IMR-90 (cell line): ENCODE data around the gene ZNF134. TPM values are rescaled to one million over a fixed set of nuclear protein-coding genes. Genes with fewer than 3 reads are reported as not detected.

Experiments
- ATAC-seq: fragments of 200-7000 bp; cut with Tn5 transposase; 2 replicates; pipeline ENCODE4 v1.9.1; 2020; ENCODE audit warnings: low read depth, mild to moderate bottlenecking, moderate library complexity
- BruUV-seq: library from RNA; stranded (reverse); fragments of 400-500 nt; replicated peaks from 2 replicates; lab custom pipeline; 2021; lab: Mats Ljungman, UMichigan
- CTCF ChIA-PET: fragments of 300-600 bp; formaldehyde crosslinking; extraction: SDS; loops from one replicate; lab custom pipeline; 2021; ENCODE audit warnings: antibody characterized with exemption; lab: Yijun Ruan, JAX
- POLR2A ChIA-PET: fragments of 300-600 bp; sonication (Branson Sonifier 250); formaldehyde crosslinking; loops from one replicate; lab custom pipeline; 2022; ENCODE audit warnings: antibody characterized with exemption; ENCODE audit not compliant: unreplicated experiment; lab: Charles Lee
- DNase-seq: peaks from one replicate; pipeline ENCODE4 v3.0.0; 2013
- H2AFZ ChIP-seq: replicated peaks from 2 replicates; pipeline ENCODE3; 2013; ENCODE audit warnings: low read length, mild to moderate bottlenecking; ENCODE audit not compliant: poor library complexity
- H2AK5ac ChIP-seq: 2 replicates; pipeline ENCODE4 v1.6.1; 2013; ENCODE audit warnings: low read depth, low read length, inconsistent platforms
- H2AK9ac ChIP-seq: replicated peaks from 2 replicates; pipeline ENCODE3; 2013; ENCODE audit warnings: mild to moderate bottlenecking, low read depth, low read length, moderate library complexity; ENCODE audit not compliant: poor library complexity
- H2BK120ac ChIP-seq: 2 replicates; pipeline ENCODE4 v1.6.1; 2013; ENCODE audit warnings: low read depth, low read length, inconsistent platforms
- H2BK15ac ChIP-seq: 3 replicates; pipeline ENCODE4 v1.6.1; 2013; ENCODE audit warnings: low read depth, low read length, inconsistent platforms
- H2BK20ac ChIP-seq: 2 replicates; pipeline ENCODE4 v1.6.1; 2013; ENCODE audit warnings: low read depth, mild to moderate bottlenecking, inconsistent platforms, low read length, moderate library complexity
- H2BK5ac ChIP-seq: 2 replicates; pipeline ENCODE4 v1.6.1; 2013; ENCODE audit warnings: mild to moderate bottlenecking, low read depth, low read length, inconsistent platforms; ENCODE audit not compliant: poor library complexity, severe bottlenecking
- H3K14ac ChIP-seq: replicated peaks from 2 replicates; pipeline ENCODE4 v1.6.1; 2013; ENCODE audit warnings: low read depth, low read length, inconsistent platforms
- H3K18ac ChIP-seq: 2 replicates; pipeline ENCODE4 v1.6.1; 2013; ENCODE audit warnings: low read depth, low read length, control low read depth
- H3K23ac ChIP-seq: 2 replicates; pipeline ENCODE4 v1.6.1; 2013; ENCODE audit warnings: low read depth, low read length, inconsistent platforms
- H3K27ac ChIP-seq: 2 replicates; pipeline ENCODE4 v1.5.1; 2013; ENCODE audit warnings: mild to moderate bottlenecking, control low read depth, low read length; ENCODE audit not compliant: insufficient read depth
- H3K27me3 ChIP-seq: 2 replicates; pipeline ENCODE4 v1.6.1; 2013; ENCODE audit warnings: low read length; ENCODE audit not compliant: control insufficient read depth, insufficient read depth
- H3K36me3 ChIP-seq: 2 replicates; pipeline ENCODE4 v1.6.1; 2013; ENCODE audit warnings: low read length, mixed read lengths; ENCODE audit not compliant: control insufficient read depth, insufficient read depth
- H3K4ac ChIP-seq: 2 replicates; pipeline ENCODE4 v1.6.1; 2013; ENCODE audit warnings: low read depth, low read length, inconsistent platforms
- H3K4me1 ChIP-seq: 2 replicates; pipeline ENCODE4 v1.6.1; 2013; ENCODE audit warnings: low read length, mixed read lengths; ENCODE audit not compliant: control insufficient read depth, insufficient read depth
- H3K4me2 ChIP-seq: 2 replicates; pipeline ENCODE4 v1.6.1; 2013; ENCODE audit warnings: low read depth, mild to moderate bottlenecking, control low read depth, low read length, moderate library complexity
- H3K4me3 ChIP-seq: 2 replicates; pipeline ENCODE4 v1.5.1; 2013; ENCODE audit warnings: low read depth, mild to moderate bottlenecking, control low read depth, low read length, moderate library complexity; ENCODE audit not compliant: insufficient read depth
- H3K56ac ChIP-seq: 2 replicates; pipeline ENCODE4 v1.6.1; 2013; ENCODE audit warnings: low read length, inconsistent platforms; ENCODE audit not compliant: insufficient read depth; ENCODE audit errors: extremely low read depth
- H3K79me1 ChIP-seq, 2 experiments: 2 replicates each; pipeline ENCODE4 v1.6.1; 2013; ENCODE audit warnings: low read length in 2 of 2, inconsistent platforms in 1 of 2, low read depth in 1 of 2
- H3K9ac ChIP-seq: 2 replicates; pipeline ENCODE4 v1.6.1; 2013; ENCODE audit warnings: low read depth, low read length, control low read depth
- H3K9me1 ChIP-seq: 2 replicates; pipeline ENCODE4 v1.6.1; 2013; ENCODE audit warnings: low read length, inconsistent platforms; ENCODE audit not compliant: insufficient read depth
- H3K9me3 ChIP-seq: 2 replicates; pipeline ENCODE4 v1.6.1; 2013; ENCODE audit warnings: low read length; ENCODE audit not compliant: control insufficient read depth, insufficient read depth
- H4K20me1 ChIP-seq: 2 replicates; pipeline ENCODE4 v1.6.1; 2013; ENCODE audit warnings: low read length, inconsistent platforms; ENCODE audit not compliant: insufficient read depth
- H4K5ac ChIP-seq: 2 replicates; pipeline ENCODE4 v1.6.1; 2013; ENCODE audit warnings: mild to moderate bottlenecking, low read depth, low read length, control low read depth
- H4K8ac ChIP-seq, 2 experiments: 2 replicates each; pipeline ENCODE4 v1.6.1; 2013; ENCODE audit warnings: low read depth in 2 of 2, low read length in 2 of 2, control low read depth in 1 of 2, inconsistent platforms in 1 of 2
- H4K91ac ChIP-seq: 2 replicates; pipeline ENCODE4 v1.6.1; 2013; ENCODE audit warnings: low read depth, low read length, inconsistent platforms; ENCODE audit not compliant: insufficient read depth
- MAFK ChIP-seq: IDR thresholded peaks from 2 replicates; pipeline ENCODE4 v1.6.1; 2012; ENCODE audit warnings: low read depth, low read length, improper control_type of control experiment
- MXI1 ChIP-seq: IDR thresholded peaks from 2 replicates; pipeline ENCODE4 v1.6.1; 2012; ENCODE audit warnings: low read depth, mild to moderate bottlenecking, low read length, moderate library complexity, borderline replicate concordance
- POLR2A ChIP-seq: IDR thresholded peaks from 2 replicates; pipeline ENCODE4 v1.6.1; 2012; ENCODE audit warnings: mild to moderate bottlenecking, low read depth, low read length
- RAD21 ChIP-seq: IDR thresholded peaks from 2 replicates; pipeline ENCODE4 v1.6.1; 2012; ENCODE audit warnings: low read length, improper control_type of control experiment
- WGBS, 2 experiments: methylation state at CpG; one replicate each; pipeline versions ENCODE4 v1.1.5 to v1.1.7; 2013; ENCODE audit warnings: missing lambda C conversion rate in 2 of 2; ENCODE audit not compliant: insufficient read length in 1 of 2; ENCODE audit errors: extremely low coverage in 2 of 2; 5-methylcytosine and 5-hydroxymethylcytosine counted together
- dilution Hi-C: fragments of 300-500 bp; cut with HindIII; formaldehyde crosslinking; loops from one replicate; pipeline ENCODE4 v1.14.3; 2018; ENCODE audit warnings: low sequenced_read_pairs; ENCODE audit not compliant: unreplicated experiment
- in situ Hi-C: fragments of 300-500 bp; cut with MboI; formaldehyde crosslinking; loops from 3 replicates; pipeline ENCODE4 v1.14.3; 2019; ENCODE audit warnings: low sequenced_read_pairs, inconsistent platforms, mixed read lengths
- intact Hi-C: fragments of 100-400 bp; cut with micrococcal nuclease; formaldehyde crosslinking; loops from 2 replicates; pipeline ENCODE4 v1.10.0; 2022
- polyA plus RNA-seq, 3 experiments: library from polyadenylated mRNA; depleted of rRNA; stranded (reverse); fragments of >200 nt; gene quantifications; 2 replicates each; pipeline ENCODE4 v1.2.3, GENCODE V29; 2012; ENCODE audit warnings: low replicate concordance in 1 of 3
- total RNA-seq: library from RNA; depleted of rRNA; stranded (reverse); fragments of >200 nt; gene quantifications from 2 replicates; pipeline ENCODE4 v1.2.3, GENCODE V29; 2012; rRNA removed
- TF ChIP-seq, protein P1 (sequence below): fragments of 150-350 bp; IDR thresholded peaks from 2 replicates; pipeline ENCODE4 v1.6.1; 2016; ENCODE audit warnings: low read depth, mild to moderate bottlenecking, low read length, moderate library complexity, borderline replicate concordance

Gene ZNF134
- total and polyA plus RNA-seq, 2 of the 4 experiments (the other 2 are of a cell fraction) = 6.2 to 31.0 TPM

GRCh38 chr19:57672466-57672865, 58.4 kb downstream of the ZNF134 start:
- Histone ChIP-seq H3K4me2 (no peak overlapping the region), H2BK120ac (no peak overlapping the region), H4K91ac (no peak overlapping the region), H3K18ac (no peak overlapping the region), H3K27me3 (no peaks in the 10 kb centered on the region; the same call in 1 of the 2 replicates), H3K4ac (no peak overlapping the region), H3K4me1 (no peaks in the 10 kb centered on the region), H2BK15ac (no peak overlapping the region), H4K20me1 (no peaks in the 10 kb centered on the region), H3K9me1 (no peaks in the 10 kb centered on the region), H3K27ac (no peak overlapping the region), H3K56ac (no peak overlapping the region), H4K5ac (no peak overlapping the region), H3K79me1 (no peaks in the 10 kb centered on the region), H3K23ac (no peak overlapping the region), H2BK5ac (no peak overlapping the region), H2AK9ac (no peak overlapping the region), H2AFZ (no peak overlapping the region), H3K4me3 (no peak overlapping the region), H2AK5ac (no peak overlapping the region), H3K9me3 (no peaks in the 10 kb centered on the region), H3K36me3 (no peaks in the 10 kb centered on the region), H3K14ac (no peak overlapping the region), H4K8ac (no peak overlapping the region), H2BK20ac (no peak overlapping the region), H3K9ac (no peak overlapping the region)
- in situ Hi-C loops = no loop called here
- dilution Hi-C loops = no loop called here
- intact Hi-C loops = no loop called here
- POLR2A ChIA-PET = no interaction called here
- no CpG with 5 or more reads among the region's 4 CpGs for WGBS, 2 experiments
- CTCF ChIA-PET = interaction anchor here (0.6 kb wide), 1 partner anchor 9 kb away, joined by 5 read pairs; the partner anchor contains the start of gene ZNF551
- no peak for TF ChIP-seq POLR2A
- no peak for TF ChIP-seq RAD21
- TF ChIP-seq MXI1 = no peak
- TF ChIP-seq, protein P1, sequence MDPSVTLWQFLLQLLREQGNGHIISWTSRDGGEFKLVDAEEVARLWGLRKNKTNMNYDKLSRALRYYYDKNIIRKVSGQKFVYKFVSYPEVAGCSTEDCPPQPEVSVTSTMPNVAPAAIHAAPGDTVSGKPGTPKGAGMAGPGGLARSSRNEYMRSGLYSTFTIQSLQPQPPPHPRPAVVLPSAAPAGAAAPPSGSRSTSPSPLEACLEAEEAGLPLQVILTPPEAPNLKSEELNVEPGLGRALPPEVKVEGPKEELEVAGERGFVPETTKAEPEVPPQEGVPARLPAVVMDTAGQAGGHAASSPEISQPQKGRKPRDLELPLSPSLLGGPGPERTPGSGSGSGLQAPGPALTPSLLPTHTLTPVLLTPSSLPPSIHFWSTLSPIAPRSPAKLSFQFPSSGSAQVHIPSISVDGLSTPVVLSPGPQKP = no peak
- no peak for TF ChIP-seq MAFK
- no peak for ATAC-seq
- BruUV-seq = no TSS peak
- DNase-seq = no peak

Other genes starting within 250 kb of the ZNF134 start
- 23.9 and 24.2 TPM in 2 replicates for gene ZNF548, start 224.4 kb upstream of the ZNF134 start, total RNA-seq
- 6.9 and 7.5 TPM in 2 replicates for gene ZNF548, start 224.4 kb upstream of the ZNF134 start, polyA plus RNA-seq (2012; rRNA removed)
- gene ZNF17, start 203.1 kb upstream of the ZNF134 start, total RNA-seq = 11.7 and 17.4 TPM in 2 replicates
- 3.6 and 4.3 TPM in 2 replicates for gene ZNF17, start 203.1 kb upstream of the ZNF134 start, polyA plus RNA-seq (2012; rRNA removed)
- gene ZNF749, start 178.9 kb upstream of the ZNF134 start, total RNA-seq = 8.1 and 9.9 TPM in 2 replicates
- 7.0 and 7.9 TPM in 2 replicates for gene ZNF749, start 178.9 kb upstream of the ZNF134 start, polyA plus RNA-seq (2012; rRNA removed)
- 0.36 and 0.56 TPM in 2 replicates for gene VN1R1, start 157.1 kb upstream of the ZNF134 start, total RNA-seq
- gene VN1R1, start 157.1 kb upstream of the ZNF134 start, polyA plus RNA-seq (2012; rRNA removed) = 0.14 and 0.32 TPM in 2 replicates
- gene ZNF772, start 136.7 kb upstream of the ZNF134 start, total RNA-seq = 25.6 and 33.0 TPM in 2 replicates
- gene ZNF772, start 136.7 kb upstream of the ZNF134 start, polyA plus RNA-seq (2012; rRNA removed) = 2.9 and 4.6 TPM in 2 replicates
- gene ZNF419, start 126.5 kb upstream of the ZNF134 start, total RNA-seq = 13.9 and 20.3 TPM in 2 replicates
- 5.0 and 6.4 TPM in 2 replicates for gene ZNF419, start 126.5 kb upstream of the ZNF134 start, polyA plus RNA-seq (2012; rRNA removed)
- gene ZNF773, start 114.3 kb upstream of the ZNF134 start, total RNA-seq = 11.9 and 13.3 TPM in 2 replicates
- gene ZNF773, start 114.3 kb upstream of the ZNF134 start, polyA plus RNA-seq (2012; rRNA removed) = 4.3 and 5.5 TPM in 2 replicates
- 6.9 and 8.6 TPM in 2 replicates for gene ZNF549, start 86.9 kb upstream of the ZNF134 start, total RNA-seq
- gene ZNF549, start 86.9 kb upstream of the ZNF134 start, polyA plus RNA-seq (2012; rRNA removed) = 2.1 and 2.4 TPM in 2 replicates
- 6.9 and 12.5 TPM in 2 replicates for gene ZNF550, start 54.4 kb upstream of the ZNF134 start, total RNA-seq
- gene ZNF550, start 54.4 kb upstream of the ZNF134 start, polyA plus RNA-seq (2012; rRNA removed) = 4.2 and 5.7 TPM in 2 replicates
- gene ZNF416, start 35.3 kb upstream of the ZNF134 start, total RNA-seq = 6.1 and 8.1 TPM in 2 replicates
- gene ZNF416, start 35.3 kb upstream of the ZNF134 start, polyA plus RNA-seq (2012; rRNA removed) = 2.3 and 2.6 TPM in 2 replicates
- 9.2 and 11.8 TPM in 2 replicates for gene ZIK1, start 30.1 kb upstream of the ZNF134 start, total RNA-seq
- 3.5 and 4.1 TPM in 2 replicates for gene ZIK1, start 30.1 kb upstream of the ZNF134 start, polyA plus RNA-seq (2012; rRNA removed)
- 4.4 and 6.6 TPM in 2 replicates for gene ZNF530, start 14.4 kb upstream of the ZNF134 start, total RNA-seq
- gene ZNF530, start 14.4 kb upstream of the ZNF134 start, polyA plus RNA-seq (2012; rRNA removed) = 2.9 and 3.0 TPM in 2 replicates
- 9.2 and 13.1 TPM in 2 replicates for gene ZNF211, start 18.9 kb downstream of the ZNF134 start, total RNA-seq
- 6.5 and 8.7 TPM in 2 replicates for gene ZNF211, start 18.9 kb downstream of the ZNF134 start, polyA plus RNA-seq (2012; rRNA removed)
- not detected in 2 replicates for gene ZSCAN4, start 54.7 kb downstream of the ZNF134 start, total RNA-seq
- gene ZSCAN4, start 54.7 kb downstream of the ZNF134 start, polyA plus RNA-seq (2012; rRNA removed) = not detected in 2 replicates
- gene ZNF551, start 67.7 kb downstream of the ZNF134 start, total RNA-seq = 13.9 and 14.7 TPM in 2 replicates
- gene ZNF551, start 67.7 kb downstream of the ZNF134 start, polyA plus RNA-seq (2012; rRNA removed) = 2.6 and 3.3 TPM in 2 replicates
- gene ZNF154, start 95.0 kb downstream of the ZNF134 start, total RNA-seq = 1.9 and 2.9 TPM in 2 replicates
- gene ZNF154, start 95.0 kb downstream of the ZNF134 start, polyA plus RNA-seq (2012; rRNA removed) = 1.5 and 2.2 TPM in 2 replicates
- gene ZNF671, start 113.4 kb downstream of the ZNF134 start, total RNA-seq = 13.3 and 14.9 TPM in 2 replicates
- gene ZNF671, start 113.4 kb downstream of the ZNF134 start, polyA plus RNA-seq (2012; rRNA removed) = 3.1 and 4.1 TPM in 2 replicates
- 14.3 and 15.8 TPM in 2 replicates for gene ZNF776, start 132.6 kb downstream of the ZNF134 start, total RNA-seq
- gene ZNF776, start 132.6 kb downstream of the ZNF134 start, polyA plus RNA-seq (2012; rRNA removed) = 3.3 and 4.3 TPM in 2 replicates
- 17.2 and 18.6 TPM in 2 replicates for gene ZNF586, start 155.4 kb downstream of the ZNF134 start, total RNA-seq
- gene ZNF586, start 155.4 kb downstream of the ZNF134 start, polyA plus RNA-seq (2012; rRNA removed) = 5.5 and 5.6 TPM in 2 replicates
- 4.7 and 5.0 TPM in 2 replicates for gene ZNF552, start 200.7 kb downstream of the ZNF134 start, total RNA-seq
- 1.8 and 2.8 TPM in 2 replicates for gene ZNF552, start 200.7 kb downstream of the ZNF134 start, polyA plus RNA-seq (2012; rRNA removed)
- 32.2 and 33.9 TPM in 2 replicates for gene ZNF587B, start 216.1 kb downstream of the ZNF134 start, total RNA-seq
- gene ZNF587B, start 216.1 kb downstream of the ZNF134 start, polyA plus RNA-seq (2012; rRNA removed) = 2.5 and 3.7 TPM in 2 replicates
- gene ZNF587, start 235.6 kb downstream of the ZNF134 start, total RNA-seq = 32.5 and 43.7 TPM in 2 replicates
- 11.2 and 14.0 TPM in 2 replicates for gene ZNF587, start 235.6 kb downstream of the ZNF134 start, polyA plus RNA-seq (2012; rRNA removed)